Thyroid gland (tissue), 4 donors: Measurements from ENCODE around the gene RNF215.

Source experiments
- CTCF ChIP-seq, 6 experiments: fragments of 200-600 bp in 3 of 6; fragments of 450-650 bp in 3 of 6; sonication (generic) in 3 of 6; IDR thresholded peaks; one replicate each; pipeline ENCODE4 v1.5.1; 2016 to 2019; ENCODE audit warnings: antibody characterized with exemption in 6 of 6, mild to moderate bottlenecking in 2 of 6, inconsistent platforms in 1 of 6, moderate library complexity in 1 of 6
- POLR2A ChIP-seq, 2 donors: fragments of 450-650 bp; IDR thresholded peaks; one replicate each; pipeline ENCODE4 v1.6.1; 2017; ENCODE audit warnings: antibody characterized with exemption in 2 of 2, mild to moderate bottlenecking in 2 of 2, moderate library complexity in 1 of 2

- no peak for TF ChIP-seq CTCF (IDR thresholded peaks at IDR 0.05)
- no peak for TF ChIP-seq POLR2A (IDR thresholded peaks at IDR 0.05)
Measured at GRCh38 chr22:30347255-30347892, 39.8 kb downstream of the RNF215 start.
